Measurements from ENCODE around the gene OR10H5. TPM values are rescaled to one million over a fixed set of nuclear protein-coding genes. Genes with fewer than 3 reads are reported as not detected.
"Not testable (repeated sequence)": the region's sequence is repeated elsewhere in the genome, so short reads cannot be mapped to it uniquely, and the experiment has no call there.

OR10H5 gene
- total RNA-seq (not detected), polyA plus RNA-seq (not detected)

DNA sequence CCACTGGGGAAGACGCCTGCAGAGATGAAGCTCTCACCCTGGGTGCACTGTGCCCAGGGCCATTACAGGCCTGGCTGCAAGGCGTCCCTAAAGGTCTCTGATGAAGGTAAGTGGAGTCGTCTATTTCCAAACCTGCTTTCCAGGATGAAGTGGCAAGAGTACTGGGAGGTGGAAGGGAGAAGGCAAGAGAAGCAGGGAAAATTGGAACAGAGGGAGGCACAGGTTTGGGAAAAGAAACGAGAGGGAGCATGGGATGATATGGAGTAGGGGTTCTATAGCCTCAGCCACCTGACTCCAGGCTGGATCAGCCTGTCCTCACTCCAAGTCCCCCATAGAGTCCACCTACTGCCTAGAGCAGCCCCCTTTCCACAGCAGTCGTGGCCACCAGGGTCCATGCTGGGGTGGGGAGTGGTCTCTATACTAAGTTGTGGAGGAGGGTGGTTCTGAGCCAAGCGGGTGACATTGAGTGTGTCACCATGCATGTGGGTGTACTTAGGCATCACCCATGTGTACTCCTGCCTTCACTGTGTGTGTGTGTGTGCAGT lies at the start of gene OR10H5:
Gene OR10H5 (plus strand): TSS at position 51 of the 545 bp plus-strand sequence. CDS start 6,388 bp downstream, outside the sequence.
- no peaks in the 10 kb centered on the region for H3K36me3 ChIP-seq (ENCODE audit: insufficient read depth, low read length)
- ChIA-PET CTCF (no interaction called here), POLR2A (no interaction called here)
- Mint-ChIP-seq H3K4me1 (no peaks in the 10 kb centered on the region), H3K36me3 (no peaks in the 10 kb centered on the region), H3K9me3 (no peaks in the 10 kb centered on the region), H3K27me3 (peaks cover 10 to 42% of the 10 kb centered on the region in 2 donors), H3K4me3 (no peak within 1 kb of the TSS), H3K27ac (peak within 1 kb of the TSS in 1 of 8 donors; percentile 9)
- H3K4me3 ChIP-seq (ENCODE audit: low read length), result no peak within 1 kb of the TSS
- DNase-seq, result no peak
- H3K9me3 ChIP-seq (ENCODE audit: low read length), result no peaks in the 10 kb centered on the region
- no peaks in the 10 kb centered on the region for H3K27me3 ChIP-seq (ENCODE audit: insufficient read depth, low read length, poor library complexity, severe bottlenecking)
- no peaks in the 10 kb centered on the region for H3K4me1 ChIP-seq (ENCODE audit: insufficient read depth, low read length)
- H3K27ac ChIP-seq (ENCODE audit: low read depth, low read length), result no peak within 1 kb of the TSS

- no peak within 1 kb of the TSS for H3K4me3 ChIP-seq (ENCODE audit: low read length)
- H3K27ac Mint-ChIP-seq, result no peak within 1 kb of the TSS
- no peak for DNase-seq
- no peaks in the 10 kb centered on the region for H3K36me3 ChIP-seq (ENCODE audit: insufficient read depth, low read length)
- ChIA-PET POLR2A (no interaction called here), CTCF (no interaction called here)
- H3K9me3 Mint-ChIP-seq, result peaks cover 0 to 18% (median 10%) of the 10 kb centered on the region in 5 donors
- peaks cover 11 to 27% of the 10 kb centered on the region in 2 donors for H3K27me3 Mint-ChIP-seq
- H3K4me1 ChIP-seq (ENCODE audit: insufficient read depth, low read length), result no peaks in the 10 kb centered on the region
- no peak within 1 kb of the TSS for H3K4me3 Mint-ChIP-seq
- H3K27me3 ChIP-seq (ENCODE audit: insufficient read depth, low read length, poor library complexity, severe bottlenecking), result peaks cover 3% of the 10 kb centered on the region
- H3K9me3 ChIP-seq (ENCODE audit: low read length), result no peaks in the 10 kb centered on the region
- peaks cover 0 to 8% (median 4%) of the 10 kb centered on the region in 3 donors for H3K36me3 Mint-ChIP-seq
- H3K27ac ChIP-seq (ENCODE audit: low read depth, low read length), result no peak within 1 kb of the TSS
- peaks cover 0 to 2% (median 0%) of the 10 kb centered on the region in 3 donors for H3K4me1 Mint-ChIP-seq
These were observed 49.7 kb upstream of the OR10H5 start, which contains the start of gene OR10H3 for GRCh38 chr19:15737722-15738121. OR10H3 (plus strand) TSS chr19:15737985; CDS start chr19:15741393, 3,408 bp downstream.

DNA sequence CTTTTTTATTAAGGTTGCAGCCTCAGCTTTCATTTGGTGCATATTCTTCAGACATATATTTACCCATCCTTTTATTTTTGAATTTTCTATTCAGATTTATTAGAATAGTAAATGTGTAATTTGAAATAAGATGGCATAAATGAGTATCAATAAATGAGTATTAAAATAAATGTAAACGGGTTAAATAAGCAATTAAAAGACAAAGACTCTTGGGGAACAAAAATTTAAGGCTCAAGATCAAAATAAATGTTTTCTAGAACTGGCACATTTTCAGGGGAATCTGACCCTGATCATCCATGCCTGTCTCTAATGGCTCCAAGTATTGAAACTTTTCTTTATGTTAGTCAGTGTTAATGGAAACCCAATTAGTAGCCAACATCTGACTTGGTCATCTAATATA lies 46.7 kb upstream of the OR10H5 start:
- H3K4me3 ChIP-seq (ENCODE audit: low read length), result no peak overlapping the region
- ChIA-PET POLR2A (no interaction called here), CTCF (no interaction called here)
- H3K36me3 ChIP-seq (ENCODE audit: insufficient read depth, low read length), result no peaks in the 10 kb centered on the region
- Mint-ChIP-seq H3K4me1 (no peaks in the 10 kb centered on the region), H3K27me3 (peaks cover 19 to 46% of the 10 kb centered on the region in 2 donors), H3K36me3 (peaks cover 0 to 8% (median 4%) of the 10 kb centered on the region in 3 donors), H3K27ac (no peak overlapping the region), H3K4me3 (no peak overlapping the region), H3K9me3 (peaks cover 0 to 18% (median 10%) of the 10 kb centered on the region in 5 donors)
- H3K27me3 ChIP-seq (ENCODE audit: insufficient read depth, low read length, poor library complexity, severe bottlenecking), result peaks cover 3% of the 10 kb centered on the region
- no peak for DNase-seq
- no peaks in the 10 kb centered on the region for H3K4me1 ChIP-seq (ENCODE audit: insufficient read depth, low read length)
- no peaks in the 10 kb centered on the region for H3K9me3 ChIP-seq (ENCODE audit: low read length)
- no peak overlapping the region for H3K27ac ChIP-seq (ENCODE audit: low read depth, low read length)

- no peak overlapping the region for H3K27ac Mint-ChIP-seq
- peaks cover 27 to 65% of the 10 kb centered on the region in 2 donors for H3K27me3 Mint-ChIP-seq
- H3K9me3 Mint-ChIP-seq, result peaks cover 0 to 3% (median 0%) of the 10 kb centered on the region in 5 donors
- ChIA-PET POLR2A (no interaction called here), CTCF (no interaction called here)
- no peaks in the 10 kb centered on the region for H3K4me1 ChIP-seq (ENCODE audit: insufficient read depth, low read length)
- no peak for DNase-seq
- H3K27ac ChIP-seq (ENCODE audit: low read depth, low read length), result no peak overlapping the region
- H3K4me1 Mint-ChIP-seq, result no peaks in the 10 kb centered on the region
- H3K4me3 ChIP-seq (ENCODE audit: low read length), result no peak overlapping the region
- H3K9me3 ChIP-seq (ENCODE audit: low read length), result no peaks in the 10 kb centered on the region
- H3K36me3 ChIP-seq (ENCODE audit: insufficient read depth, low read length), result no peaks in the 10 kb centered on the region
- no peaks in the 10 kb centered on the region for H3K27me3 ChIP-seq (ENCODE audit: insufficient read depth, low read length, poor library complexity, severe bottlenecking)
- H3K36me3 Mint-ChIP-seq, result no peaks in the 10 kb centered on the region
- H3K4me3 Mint-ChIP-seq, result no peak overlapping the region
These were observed 39.2 kb upstream of the OR10H5 start for GRCh38 chr19:15748239-15748638.

DNA sequence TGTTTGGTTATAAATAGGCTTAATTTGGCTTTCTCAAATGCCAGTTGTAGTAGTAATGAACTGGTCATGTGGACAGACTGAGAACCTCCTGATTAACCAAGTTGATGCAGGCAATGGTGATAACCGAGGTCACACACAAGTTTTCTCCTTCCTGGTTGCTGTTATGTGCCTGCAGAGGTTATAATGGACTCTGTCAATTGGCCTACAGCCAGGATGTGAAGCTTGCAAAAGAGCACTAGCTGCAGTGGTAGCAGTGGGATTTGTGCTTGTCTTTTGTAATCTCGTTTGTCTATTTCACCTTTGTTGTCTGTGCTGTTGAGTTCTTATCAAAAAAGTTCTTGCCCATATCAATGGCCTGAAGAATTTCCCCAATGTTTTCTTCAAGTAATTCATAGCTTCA lies 29.1 kb upstream of the OR10H5 start:
- ChIA-PET POLR2A (no interaction called here), CTCF (no interaction called here)
- Mint-ChIP-seq H3K27me3 (peaks cover 46 to 82% of the 10 kb centered on the region in 2 donors), H3K9me3 (peaks cover 0 to 7% (median 2%) of the 10 kb centered on the region in 5 donors), H3K36me3 (no peaks in the 10 kb centered on the region), H3K27ac (no peak overlapping the region), H3K4me3 (no peak overlapping the region), H3K4me1 (peaks cover 0 to 2% (median 0%) of the 10 kb centered on the region in 3 donors)
- no peak overlapping the region for H3K4me3 ChIP-seq (ENCODE audit: low read length)
- peaks cover 21% of the 10 kb centered on the region for H3K27me3 ChIP-seq (ENCODE audit: insufficient read depth, low read length, poor library complexity, severe bottlenecking)
- no peak overlapping the region for H3K27ac ChIP-seq (ENCODE audit: low read depth, low read length)
- DNase-seq, result no peak
- H3K9me3 ChIP-seq (ENCODE audit: low read length), result no peaks in the 10 kb centered on the region
- H3K4me1 ChIP-seq (ENCODE audit: insufficient read depth, low read length), result no peaks in the 10 kb centered on the region
- H3K36me3 ChIP-seq (ENCODE audit: insufficient read depth, low read length), result no peaks in the 10 kb centered on the region

DNA sequence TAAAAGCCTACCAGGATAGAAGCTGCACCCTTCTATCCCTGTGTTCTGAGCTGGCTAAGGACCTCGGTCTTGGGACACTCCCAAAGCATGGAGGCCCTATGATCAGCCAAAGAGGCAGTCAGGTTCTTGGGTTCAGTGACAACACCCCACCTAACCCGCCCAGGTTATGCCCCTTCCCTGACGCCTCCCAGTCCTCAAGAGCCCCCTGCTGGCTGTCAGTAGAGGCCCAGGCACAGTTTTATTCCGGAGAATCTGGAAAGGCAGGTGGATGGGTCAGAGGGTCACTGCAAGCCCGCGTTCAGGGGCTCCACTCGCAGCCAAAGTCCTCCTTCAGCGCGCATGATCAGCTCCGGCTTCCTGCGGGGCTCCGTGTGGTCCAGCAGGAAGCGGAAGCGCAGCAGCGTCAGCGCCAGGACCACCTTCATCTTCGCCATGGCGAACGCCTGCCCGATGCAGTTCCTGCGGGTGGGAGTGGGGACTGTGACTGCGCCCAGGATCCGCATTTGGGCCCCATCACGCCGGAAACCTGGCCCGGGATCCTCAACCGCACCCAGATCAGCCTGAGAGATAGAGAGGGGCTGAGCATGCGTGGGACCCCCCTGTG lies 27.4 kb upstream of the OR10H5 start:
- Histone ChIP-seq H3K27me3 (ENCODE audit: insufficient read depth, low read length, poor library complexity, severe bottlenecking) (peaks cover 21% of the 10 kb centered on the region), H3K9me3 (ENCODE audit: low read length) (no peaks in the 10 kb centered on the region), H3K4me1 (ENCODE audit: insufficient read depth, low read length) (no peaks in the 10 kb centered on the region), H3K4me3 (ENCODE audit: low read length) (no peak overlapping the region), H3K27ac (ENCODE audit: low read depth, low read length) (no peak overlapping the region), H3K36me3 (ENCODE audit: insufficient read depth, low read length) (no peaks in the 10 kb centered on the region)
- DNase-seq, result no peak
- Mint-ChIP-seq H3K9me3 (peaks cover 0 to 7% (median 4%) of the 10 kb centered on the region in 5 donors), H3K4me3 (no peak overlapping the region), H3K4me1 (peaks cover 0 to 2% (median 0%) of the 10 kb centered on the region in 3 donors), H3K27me3 (peaks cover 34 to 73% of the 10 kb centered on the region in 2 donors), H3K36me3 (no peaks in the 10 kb centered on the region), H3K27ac (peak overlapping the region in 1 of 8 donors; percentile 13)
- ChIA-PET POLR2A (no interaction called here), CTCF (no interaction called here)

GRCh38 chr19:15769586-15769985 lies 17.9 kb upstream of the OR10H5 start:
- Histone ChIP-seq H3K9me3 (ENCODE audit: low read length) (no peaks in the 10 kb centered on the region), H3K4me1 (ENCODE audit: insufficient read depth, low read length) (no peaks in the 10 kb centered on the region), H3K27me3 (ENCODE audit: insufficient read depth, low read length, poor library complexity, severe bottlenecking) (no peaks in the 10 kb centered on the region), H3K4me3 (ENCODE audit: low read length) (no peak overlapping the region), H3K27ac (ENCODE audit: low read depth, low read length) (no peak overlapping the region), H3K36me3 (ENCODE audit: insufficient read depth, low read length) (no peaks in the 10 kb centered on the region)
- Mint-ChIP-seq H3K4me1 (no peaks in the 10 kb centered on the region), H3K27ac (no peak overlapping the region), H3K9me3 (peaks cover 0 to 3% (median 0%) of the 10 kb centered on the region in 5 donors), H3K4me3 (no peak overlapping the region), H3K27me3 (peaks cover 21 to 54% of the 10 kb centered on the region in 2 donors), H3K36me3 (peaks cover 0 to 9% (median 0%) of the 10 kb centered on the region in 3 donors)
- ChIA-PET CTCF (no interaction called here), POLR2A (no interaction called here)
- no peak for DNase-seq

DNA sequence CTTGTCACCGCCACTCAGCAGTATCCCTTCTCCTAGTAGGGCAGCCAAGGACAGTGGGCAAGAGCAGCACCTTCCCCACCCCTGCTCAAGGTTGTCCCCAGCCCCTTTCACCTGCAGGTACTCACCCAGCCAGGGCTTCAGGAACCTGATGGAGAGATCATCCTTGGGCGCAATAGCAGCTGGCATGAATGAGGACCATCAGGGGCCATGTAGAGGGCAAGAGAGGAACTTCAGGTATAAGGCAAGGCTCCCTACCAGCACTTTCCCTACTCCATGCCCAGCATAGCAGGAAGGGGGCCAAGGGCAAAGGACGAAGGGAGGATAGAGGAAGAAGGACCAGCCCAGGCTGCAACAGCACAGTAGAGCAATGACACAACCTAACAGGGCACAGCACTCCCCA lies 13.3 kb upstream of the OR10H5 start:
- H3K27me3 Mint-ChIP-seq, result peaks cover 31 to 65% of the 10 kb centered on the region in 2 donors
- H3K36me3 ChIP-seq (ENCODE audit: insufficient read depth, low read length); H3K4me1 Mint-ChIP-seq; H3K4me3 ChIP-seq (ENCODE audit: low read length); H3K27ac Mint-ChIP-seq; H3K27me3 ChIP-seq (ENCODE audit: insufficient read depth, low read length, poor library complexity, severe bottlenecking); H3K4me3 Mint-ChIP-seq; POLR2A ChIA-PET; H3K27ac ChIP-seq (ENCODE audit: low read depth, low read length); DNase-seq; H3K4me1 ChIP-seq (ENCODE audit: insufficient read depth, low read length); H3K9me3 Mint-ChIP-seq; H3K9me3 ChIP-seq (ENCODE audit: low read length); CTCF ChIA-PET: not testable (repeated sequence)
- H3K36me3 Mint-ChIP-seq, result peaks cover 0 to 12% (median 0%) of the 10 kb centered on the region in 3 donors
